ENCODE data around the gene RAB3A.

DNA sequence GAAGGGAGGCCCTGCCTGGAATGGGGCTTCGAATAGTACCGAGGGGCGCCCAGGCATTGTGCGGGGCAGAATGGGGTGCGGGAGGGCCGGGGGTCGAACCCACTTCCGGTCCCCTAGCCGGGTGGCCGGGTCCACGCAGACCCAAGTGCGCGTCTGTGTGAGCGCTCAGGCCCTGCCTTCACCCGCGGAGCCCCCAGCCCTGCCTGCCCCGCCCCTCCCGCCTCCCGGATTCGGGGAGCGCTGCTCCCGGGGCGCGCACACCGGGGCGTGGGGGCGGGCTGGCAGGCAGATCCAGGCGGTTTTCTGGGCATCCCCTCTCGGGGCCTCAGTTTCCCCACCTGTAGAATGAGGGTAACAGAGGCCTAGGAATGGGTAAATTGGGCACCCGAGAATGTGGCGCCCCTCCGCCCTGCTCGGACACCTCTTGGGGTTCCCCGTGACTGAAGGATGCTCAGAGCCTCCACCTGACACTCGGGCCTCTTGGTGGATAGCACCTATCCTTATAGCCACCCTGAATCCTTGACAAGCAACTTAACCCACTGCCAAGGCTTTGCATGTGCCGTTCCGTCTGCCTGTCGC, 50.2 kb downstream of the RAB3A start:
- TF ChIP-seq POLR2A (IDR thresholded peaks at IDR 0.05; ENCODE audit: extremely low read depth, insufficient read length) (no peak), MYC (IDR thresholded peaks at IDR 0.05; ENCODE audit: low read depth, low read length) (no peak)
- TF ChIP-seq, protein P1, sequence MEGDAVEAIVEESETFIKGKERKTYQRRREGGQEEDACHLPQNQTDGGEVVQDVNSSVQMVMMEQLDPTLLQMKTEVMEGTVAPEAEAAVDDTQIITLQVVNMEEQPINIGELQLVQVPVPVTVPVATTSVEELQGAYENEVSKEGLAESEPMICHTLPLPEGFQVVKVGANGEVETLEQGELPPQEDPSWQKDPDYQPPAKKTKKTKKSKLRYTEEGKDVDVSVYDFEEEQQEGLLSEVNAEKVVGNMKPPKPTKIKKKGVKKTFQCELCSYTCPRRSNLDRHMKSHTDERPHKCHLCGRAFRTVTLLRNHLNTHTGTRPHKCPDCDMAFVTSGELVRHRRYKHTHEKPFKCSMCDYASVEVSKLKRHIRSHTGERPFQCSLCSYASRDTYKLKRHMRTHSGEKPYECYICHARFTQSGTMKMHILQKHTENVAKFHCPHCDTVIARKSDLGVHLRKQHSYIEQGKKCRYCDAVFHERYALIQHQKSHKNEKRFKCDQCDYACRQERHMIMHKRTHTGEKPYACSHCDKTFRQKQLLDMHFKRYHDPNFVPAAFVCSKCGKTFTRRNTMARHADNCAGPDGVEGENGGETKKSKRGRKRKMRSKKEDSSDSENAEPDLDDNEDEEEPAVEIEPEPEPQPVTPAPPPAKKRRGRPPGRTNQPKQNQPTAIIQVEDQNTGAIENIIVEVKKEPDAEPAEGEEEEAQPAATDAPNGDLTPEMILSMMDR (IDR thresholded peaks at IDR 0.05; ENCODE audit: low read depth, low read length) = no peak

Data from NB4 (cell line).